PC-3 (cell line): Measurements from ENCODE around the gene ACO2. TPM values are rescaled to one million over a fixed set of nuclear protein-coding genes. Genes with fewer than 3 reads are reported as not detected.

Experiments used
- ATAC-seq: fragments of 200-7000 bp; cut with Tn5 transposase; 2 replicates; pipeline ENCODE4 v1.9.1; 2020; ENCODE audit warnings: mild to moderate bottlenecking, moderate library complexity
- BruUV-seq: library from RNA; stranded (reverse); fragments of 400-500 nt; replicated peaks from 2 replicates; lab custom pipeline; 2021; lab: Mats Ljungman, UMichigan
- CTCF ChIA-PET: fragments of 300-600 bp; sonication (Branson Sonifier 250); formaldehyde crosslinking; loops from one replicate; lab custom pipeline; 2022; ENCODE audit warnings: antibody characterized with exemption; lab: Charles Lee
- POLR2A ChIA-PET: fragments of 300-600 bp; sonication (Branson Sonifier 250); formaldehyde crosslinking; loops from one replicate; lab custom pipeline; 2022; ENCODE audit warnings: antibody characterized with exemption; ENCODE audit not compliant: unreplicated experiment; lab: Charles Lee
- DNase-seq: peaks from one replicate; pipeline ENCODE4 v3.0.0-alpha.2; 2015
- H2AFZ ChIP-seq: fragments of 300-600 bp; sonication (generic); 2 replicates; pipeline ENCODE4 v1.6.0; 2016; ENCODE audit warnings: antibody characterized with exemption, low read length
- H3F3A ChIP-seq: fragments of 300-600 bp; sonication (generic); one replicate; pipeline ENCODE4 v1.6.0; 2017; ENCODE audit warnings: antibody characterized with exemption, low read length, control low read depth, mild to moderate bottlenecking; ENCODE audit not compliant: unreplicated experiment
- H3K27ac ChIP-seq: fragments of 300-600 bp; sonication (generic); 2 replicates; pipeline ENCODE4 v1.5.1; 2016; ENCODE audit warnings: mild to moderate bottlenecking, low read length
- H3K27me3 ChIP-seq: fragments of 300-600 bp; sonication (generic); 2 replicates; pipeline ENCODE4 v1.6.1; 2016; ENCODE audit warnings: low read length, mixed read lengths
- H3K36me3 ChIP-seq: fragments of 300-600 bp; sonication (generic); 2 replicates; pipeline ENCODE4 v1.6.1; 2016; ENCODE audit warnings: low read depth, mixed run types, low read length, mixed read lengths
- H3K4me1 ChIP-seq: fragments of 300-600 bp; sonication (generic); 2 replicates; pipeline ENCODE4 v1.5.1; 2016; ENCODE audit warnings: low read length; ENCODE audit not compliant: insufficient read depth
- H3K4me2 ChIP-seq: fragments of 300-600 bp; sonication (generic); 2 replicates; pipeline ENCODE4 v1.6.0; 2016; ENCODE audit warnings: low read length
- H3K4me3 ChIP-seq: fragments of 300-600 bp; sonication (generic); 2 replicates; pipeline ENCODE4 v1.5.1; 2016; ENCODE audit warnings: mild to moderate bottlenecking, low read length, mixed read lengths
- H3K79me2 ChIP-seq: fragments of 300-600 bp; sonication (generic); 2 replicates; pipeline ENCODE4 v1.6.1; 2017; ENCODE audit warnings: low read length, mixed read lengths
- H3K9ac ChIP-seq: fragments of 300-600 bp; sonication (generic); 2 replicates; pipeline ENCODE4 v1.6.0; 2016; ENCODE audit warnings: mild to moderate bottlenecking, low read length
- H3K9me2 ChIP-seq: fragments of 300-600 bp; sonication (generic); replicated peaks from 2 replicates; pipeline ENCODE4 v1.6.1; 2016; ENCODE audit warnings: mixed run types, low read length, mixed read lengths
- H3K9me3 ChIP-seq: fragments of 300-600 bp; sonication (generic); 2 replicates; pipeline ENCODE4 v1.6.1; 2016; ENCODE audit warnings: low read length, mixed read lengths
- H4K20me1 ChIP-seq: fragments of 300-600 bp; sonication (generic); 2 replicates; pipeline ENCODE4 v1.6.1; 2016; ENCODE audit warnings: low read length, mixed read lengths
- CTCF ChIP-seq: fragments of 300-600 bp; sonication (generic); conservative IDR thresholded peaks from 2 replicates; pipeline ENCODE4 v1.5.1; 2017; ENCODE audit warnings: antibody characterized with exemption, low read depth, mild to moderate bottlenecking, low read length
- EZH2 ChIP-seq: fragments of 300-600 bp; sonication (generic); IDR thresholded peaks from one replicate; pipeline ENCODE4 v1.6.1; 2017; ENCODE audit warnings: antibody characterized with exemption, mild to moderate bottlenecking, low read length; ENCODE audit not compliant: unreplicated experiment
- EZH2phosphoT487 ChIP-seq: fragments of 300-600 bp; sonication (generic); IDR thresholded peaks from 2 replicates; pipeline ENCODE4 v1.6.1; 2018; ENCODE audit warnings: mild to moderate bottlenecking, antibody characterized with exemption, low read length, borderline replicate concordance
- intact Hi-C: fragments of 100-400 bp; cut with micrococcal nuclease; formaldehyde crosslinking; loops from 2 replicates; pipeline ENCODE4 v1.9.0; 2023
- total RNA-seq: library from RNA; depleted of rRNA; stranded (reverse); fragments of >200 nt; gene quantifications from 2 replicates; pipeline ENCODE4 v1.2.3, GENCODE V29; 2014

The ACO2 gene
- total RNA-seq, 1 experiment from 2014 or later: 130 TPM

- no peak overlapping the region for H3K27ac ChIP-seq
- no peak overlapping the region for H2AFZ ChIP-seq
- H3K27me3 ChIP-seq: no peaks in the 10 kb centered on the region
- no peaks in the 10 kb centered on the region; the same call in 1 of the 2 replicates for H3K36me3 ChIP-seq
- peaks cover 93% of the 10 kb centered on the region for H3K79me2 ChIP-seq
- H3F3A ChIP-seq: no peaks in the 10 kb centered on the region
- ChIA-PET POLR2A (no interaction called here), CTCF (no interaction called here)
- no peaks in the 10 kb centered on the region for H3K4me1 ChIP-seq
- H3K4me2 ChIP-seq: no peak overlapping the region
- DNase-seq (no peak), ATAC-seq (no peak)
- TF ChIP-seq EZH2phosphoT487 (no peak), EZH2 (no peak)
- no peak overlapping the region for H3K4me3 ChIP-seq
- H3K9me2 ChIP-seq: no peaks in the 10 kb centered on the region
- H4K20me1 ChIP-seq: 0 out of 2 replicates have a peak, but pooled peaks cover 8% of the 10 kb centered on the region
- H3K9me3 ChIP-seq: no peaks in the 10 kb centered on the region
- no TSS peak for BruUV-seq
- intact Hi-C loops: no loop called here
- no peak overlapping the region for H3K9ac ChIP-seq
Observed at GRCh38 chr22:41487037-41487935, 18.4 kb downstream of the ACO2 start.

GRCh38 chr22:41488076-41488475, 19.2 kb downstream of the ACO2 start:
- Histone ChIP-seq H3K27ac (no peak overlapping the region), H3K9ac (no peak overlapping the region)
- intact Hi-C loops: no loop called here

More at GRCh38 chr22:41488076-41488475, 19.2 kb downstream of the ACO2 start:
- no TSS peak for BruUV-seq
- Histone ChIP-seq H3K9me2 (no peaks in the 10 kb centered on the region), H3K27me3 (no peaks in the 10 kb centered on the region), H3K79me2 (peaks cover 90% of the 10 kb centered on the region), H4K20me1 (0 out of 2 replicates have a peak, but pooled peaks cover under 1% of the 10 kb centered on the region), H2AFZ (no peak overlapping the region), H3F3A (no peaks in the 10 kb centered on the region), H3K36me3 (no peaks in the 10 kb centered on the region; the same call in 1 of the 2 replicates), H3K9me3 (no peaks in the 10 kb centered on the region), H3K4me2 (no peak overlapping the region), H3K4me3 (no peak overlapping the region), H3K4me1 (no peaks in the 10 kb centered on the region)
- DNase-seq (no peak), ATAC-seq (no peak)
- POLR2A ChIA-PET: no interaction called here
- TF ChIP-seq CTCF: no peak
- TF ChIP-seq EZH2phosphoT487: no peak
- no peak for TF ChIP-seq EZH2
- CTCF ChIA-PET: no interaction called here
